ENCODE data around the gene FIGLA.

FIGLA gene

GRCh38 chr2:70771446-70771845 is 19.0 kb downstream of the FIGLA start:
- Histone ChIP-seq H3K27ac (ENCODE audit: low read depth, low read length) (no peak overlapping the region), H3K9me3 (ENCODE audit: insufficient read depth, low read depth, low read length) (no peaks in the 10 kb centered on the region), H3K4me3 (ENCODE audit: low read length) (no peak overlapping the region), H3K27me3 (ENCODE audit: insufficient read depth, low read length) (no peaks in the 10 kb centered on the region; the same call in 1 of the 2 replicates), H3K4me1 (ENCODE audit: insufficient read depth, low read length) (peaks cover 13% of the 10 kb centered on the region), H3K9ac (ENCODE audit: low read depth, low read length) (no peak overlapping the region), H3K36me3 (ENCODE audit: insufficient read depth, low read length) (no peaks in the 10 kb centered on the region)
- WGBS = 100% methylated on average over 2 of the region's 2 CpGs

- no peaks in the 10 kb centered on the region for H3K9me3 ChIP-seq (ENCODE audit: insufficient read depth, low read depth, low read length)
- 56% methylated on average over 2 of the region's 2 CpGs for WGBS
- no peak overlapping the region for H3K4me3 ChIP-seq (ENCODE audit: low read length)
- no peaks in the 10 kb centered on the region for H3K36me3 ChIP-seq (ENCODE audit: insufficient read depth, low read length)
- H3K27ac ChIP-seq (ENCODE audit: low read depth, low read length) = no peak overlapping the region
- H3K9ac ChIP-seq (ENCODE audit: low read depth, low read length) = no peak overlapping the region
- H3K27me3 ChIP-seq (ENCODE audit: insufficient read depth, low read length) = no peaks in the 10 kb centered on the region; the same call in 1 of the 2 replicates
- H3K4me1 ChIP-seq (ENCODE audit: insufficient read depth, low read length) = peaks cover 29% of the 10 kb centered on the region
Measured at GRCh38 chr2:70769450-70769849, 21.0 kb downstream of the FIGLA start.

GRCh38 chr2:70768590-70769085 is 21.8 kb downstream of the FIGLA start:
- peak overlapping the region; percentile 38 for H3K4me3 ChIP-seq (ENCODE audit: low read length)

GRCh38 chr2:70767699-70768589 is 22.5 kb downstream of the FIGLA start, which contains the start of gene ADD2:
ADD2 (minus strand) TSS chr2:70768200; CDS start chr2:70706408, 61,792 bp downstream.
- peak within 1 kb of the TSS; percentile 95 for H3K9ac ChIP-seq (ENCODE audit: low read depth, low read length)
- no peaks in the 10 kb centered on the region for H3K36me3 ChIP-seq (ENCODE audit: insufficient read depth, low read length)
- H3K27ac ChIP-seq (ENCODE audit: low read depth, low read length) = peak within 1 kb of the TSS; percentile 94
- H3K27me3 ChIP-seq (ENCODE audit: insufficient read depth, low read length) = no peaks in the 10 kb centered on the region; the same call in 1 of the 2 replicates
- H3K4me1 ChIP-seq (ENCODE audit: insufficient read depth, low read length) = peaks cover 33% of the 10 kb centered on the region
- WGBS = under 1% methylated on average over 53 of the region's 74 CpGs
- H3K4me3 ChIP-seq (ENCODE audit: low read length) = peak within 1 kb of the TSS; percentile 80
- H3K9me3 ChIP-seq (ENCODE audit: insufficient read depth, low read depth, low read length) = no peaks in the 10 kb centered on the region

More at GRCh38 chr2:70768590-70769085, 21.8 kb downstream of the FIGLA start:
- Histone ChIP-seq H3K4me1 (ENCODE audit: insufficient read depth, low read length) (peaks cover 33% of the 10 kb centered on the region), H3K27ac (ENCODE audit: low read depth, low read length) (peak overlapping the region; percentile 32; the same call in 1 of the 2 replicates), H3K27me3 (ENCODE audit: insufficient read depth, low read length) (no peaks in the 10 kb centered on the region; the same call in 1 of the 2 replicates), H3K9ac (ENCODE audit: low read depth, low read length) (no peak overlapping the region; the same call in 1 of the 2 replicates), H3K36me3 (ENCODE audit: insufficient read depth, low read length) (no peaks in the 10 kb centered on the region), H3K9me3 (ENCODE audit: insufficient read depth, low read depth, low read length) (no peaks in the 10 kb centered on the region)
- 34% methylated on average over 6 of the region's 7 CpGs for WGBS

GRCh38 chr2:70767079-70767698 is 23.3 kb downstream of the FIGLA start:
- peak overlapping the region; percentile 94 for H3K27ac ChIP-seq (ENCODE audit: low read depth, low read length)

GRCh38 chr2:70766357-70767078 is 23.9 kb downstream of the FIGLA start:
- H3K4me3 ChIP-seq (ENCODE audit: low read length) = peak overlapping the region; percentile 80

More at GRCh38 chr2:70767079-70767698, 23.3 kb downstream of the FIGLA start:
- Histone ChIP-seq H3K4me1 (ENCODE audit: insufficient read depth, low read length) (peaks cover 33% of the 10 kb centered on the region), H3K36me3 (ENCODE audit: insufficient read depth, low read length) (no peaks in the 10 kb centered on the region), H3K4me3 (ENCODE audit: low read length) (peak overlapping the region; percentile 80), H3K27me3 (ENCODE audit: insufficient read depth, low read length) (no peaks in the 10 kb centered on the region; the same call in 1 of the 2 replicates), H3K9me3 (ENCODE audit: insufficient read depth, low read depth, low read length) (no peaks in the 10 kb centered on the region), H3K9ac (ENCODE audit: low read depth, low read length) (peak overlapping the region; percentile 95)
- under 1% methylated on average over 51 of the region's 51 CpGs for WGBS

GRCh38 chr2:70765507-70765906 is 24.9 kb downstream of the FIGLA start:
- Histone ChIP-seq H3K27me3 (ENCODE audit: insufficient read depth, low read length) (no peaks in the 10 kb centered on the region; the same call in 1 of the 2 replicates), H3K36me3 (ENCODE audit: insufficient read depth, low read length) (no peaks in the 10 kb centered on the region), H3K9me3 (ENCODE audit: insufficient read depth, low read depth, low read length) (no peaks in the 10 kb centered on the region), H3K4me1 (ENCODE audit: insufficient read depth, low read length) (peaks cover 33% of the 10 kb centered on the region), H3K9ac (ENCODE audit: low read depth, low read length) (no peak overlapping the region), H3K27ac (ENCODE audit: low read depth, low read length) (no peak overlapping the region), H3K4me3 (ENCODE audit: low read length) (peak overlapping the region; percentile 80)
- WGBS = 90% methylated on average over 7 of the region's 7 CpGs

More at GRCh38 chr2:70766357-70767078, 23.9 kb downstream of the FIGLA start:
- H3K27me3 ChIP-seq (ENCODE audit: insufficient read depth, low read length) = no peaks in the 10 kb centered on the region; the same call in 1 of the 2 replicates
- peak overlapping the region; percentile 95 for H3K9ac ChIP-seq (ENCODE audit: low read depth, low read length)
- peaks cover 33% of the 10 kb centered on the region for H3K4me1 ChIP-seq (ENCODE audit: insufficient read depth, low read length)
- H3K27ac ChIP-seq (ENCODE audit: low read depth, low read length) = peak overlapping the region; percentile 94
- no peaks in the 10 kb centered on the region for H3K9me3 ChIP-seq (ENCODE audit: insufficient read depth, low read depth, low read length)
- 2% methylated on average over 6 of the region's 7 CpGs for whole genome bisulfite sequencing
- H3K36me3 ChIP-seq (ENCODE audit: insufficient read depth, low read length) = no peaks in the 10 kb centered on the region

- no peaks in the 10 kb centered on the region for H3K36me3 ChIP-seq (ENCODE audit: insufficient read depth, low read length)
- no peak overlapping the region for H3K27ac ChIP-seq (ENCODE audit: low read depth, low read length)
- H3K4me1 ChIP-seq (ENCODE audit: insufficient read depth, low read length) = peaks cover 20% of the 10 kb centered on the region
- H3K9me3 ChIP-seq (ENCODE audit: insufficient read depth, low read depth, low read length) = no peaks in the 10 kb centered on the region
- no peak overlapping the region for H3K9ac ChIP-seq (ENCODE audit: low read depth, low read length)
- H3K4me3 ChIP-seq (ENCODE audit: low read length) = no peak overlapping the region
- H3K27me3 ChIP-seq (ENCODE audit: insufficient read depth, low read length) = no peaks in the 10 kb centered on the region
- WGBS = 74% methylated on average over 1 of the region's 1 CpG
Measured at GRCh38 chr2:70759446-70759845, 31.0 kb downstream of the FIGLA start.

GRCh38 chr2:70757966-70758365 is 32.5 kb downstream of the FIGLA start:
- Histone ChIP-seq H3K9me3 (ENCODE audit: insufficient read depth, low read depth, low read length) (no peaks in the 10 kb centered on the region), H3K4me1 (ENCODE audit: insufficient read depth, low read length) (peaks cover 28% of the 10 kb centered on the region), H3K9ac (ENCODE audit: low read depth, low read length) (no peak overlapping the region), H3K36me3 (ENCODE audit: insufficient read depth, low read length) (no peaks in the 10 kb centered on the region), H3K4me3 (ENCODE audit: low read length) (no peak overlapping the region), H3K27ac (ENCODE audit: low read depth, low read length) (no peak overlapping the region), H3K27me3 (ENCODE audit: insufficient read depth, low read length) (no peaks in the 10 kb centered on the region)
- WGBS = 98% methylated on average over 7 of the region's 7 CpGs

- WGBS = 93% methylated on average over 4 of the region's 4 CpGs
- no peaks in the 10 kb centered on the region for H3K27me3 ChIP-seq (ENCODE audit: insufficient read depth, low read length)
Measured at GRCh38 chr2:70757360-70757759, 33.1 kb downstream of the FIGLA start.

More at GRCh38 chr2:70757360-70757759, 33.1 kb downstream of the FIGLA start:
- Histone ChIP-seq H3K4me3 (ENCODE audit: low read length) (no peak overlapping the region), H3K9me3 (ENCODE audit: insufficient read depth, low read depth, low read length) (no peaks in the 10 kb centered on the region), H3K27ac (ENCODE audit: low read depth, low read length) (no peak overlapping the region), H3K36me3 (ENCODE audit: insufficient read depth, low read length) (no peaks in the 10 kb centered on the region), H3K4me1 (ENCODE audit: insufficient read depth, low read length) (peaks cover 31% of the 10 kb centered on the region), H3K9ac (ENCODE audit: low read depth, low read length) (no peak overlapping the region)

All from HUES64 (cell line).